GM06990 (cell line): ENCODE results near the gene CBY2.

Experiments used
- DNase-seq: peaks from one replicate; pipeline ENCODE4 v3.0.0-alpha.2; 2011; ENCODE audit not compliant: insufficient read length; ENCODE audit errors: extremely low read depth
- H3K27me3 ChIP-seq: replicated peaks from 2 replicates; pipeline ENCODE4 v1.6.0; 2011; ENCODE audit warnings: low read length; ENCODE audit not compliant: control insufficient read depth, insufficient read depth
- H3K36me3 ChIP-seq: 2 replicates; pipeline ENCODE4 v1.5.1; 2011; ENCODE audit warnings: low read length; ENCODE audit not compliant: control insufficient read depth, insufficient read depth
- H3K4me3 ChIP-seq: replicated peaks from 2 replicates; pipeline ENCODE4 v1.5.1; 2011; ENCODE audit warnings: low read depth, mild to moderate bottlenecking, control low read depth, low read length
- TF ChIP-seq, protein P1 (sequence below): IDR thresholded peaks from 2 replicates; pipeline ENCODE4 v1.5.1; 2011; ENCODE audit warnings: low read length, control low read depth, mild to moderate bottlenecking, inconsistent platforms; ENCODE audit not compliant: insufficient read depth, poor library complexity, severe bottlenecking

The CBY2 gene

GRCh38 chr13:45714170-45714569, 12.1 kb downstream of the CBY2 start:
- Histone ChIP-seq H3K4me3 (no peak overlapping the region), H3K36me3 (no peaks in the 10 kb centered on the region), H3K27me3 (no peaks in the 10 kb centered on the region)
- TF ChIP-seq, protein P1, sequence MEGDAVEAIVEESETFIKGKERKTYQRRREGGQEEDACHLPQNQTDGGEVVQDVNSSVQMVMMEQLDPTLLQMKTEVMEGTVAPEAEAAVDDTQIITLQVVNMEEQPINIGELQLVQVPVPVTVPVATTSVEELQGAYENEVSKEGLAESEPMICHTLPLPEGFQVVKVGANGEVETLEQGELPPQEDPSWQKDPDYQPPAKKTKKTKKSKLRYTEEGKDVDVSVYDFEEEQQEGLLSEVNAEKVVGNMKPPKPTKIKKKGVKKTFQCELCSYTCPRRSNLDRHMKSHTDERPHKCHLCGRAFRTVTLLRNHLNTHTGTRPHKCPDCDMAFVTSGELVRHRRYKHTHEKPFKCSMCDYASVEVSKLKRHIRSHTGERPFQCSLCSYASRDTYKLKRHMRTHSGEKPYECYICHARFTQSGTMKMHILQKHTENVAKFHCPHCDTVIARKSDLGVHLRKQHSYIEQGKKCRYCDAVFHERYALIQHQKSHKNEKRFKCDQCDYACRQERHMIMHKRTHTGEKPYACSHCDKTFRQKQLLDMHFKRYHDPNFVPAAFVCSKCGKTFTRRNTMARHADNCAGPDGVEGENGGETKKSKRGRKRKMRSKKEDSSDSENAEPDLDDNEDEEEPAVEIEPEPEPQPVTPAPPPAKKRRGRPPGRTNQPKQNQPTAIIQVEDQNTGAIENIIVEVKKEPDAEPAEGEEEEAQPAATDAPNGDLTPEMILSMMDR = no peak
- DNase-seq = no peak

GRCh38 chr13:45715351-45715750, 13.2 kb downstream of the CBY2 start:
- H3K36me3 ChIP-seq = no peaks in the 10 kb centered on the region
- DNase-seq = no peak
- H3K27me3 ChIP-seq = no peaks in the 10 kb centered on the region
- no peak overlapping the region for H3K4me3 ChIP-seq
- TF ChIP-seq, protein P1 = no peak

- H3K36me3 ChIP-seq = no peaks in the 10 kb centered on the region
- TF ChIP-seq, protein P1 = no peak
- no peaks in the 10 kb centered on the region for H3K27me3 ChIP-seq
- no peak overlapping the region for H3K4me3 ChIP-seq
- DNase-seq = no peak
Observed at GRCh38 chr13:45717349-45717748, 15.2 kb downstream of the CBY2 start.

DNA sequence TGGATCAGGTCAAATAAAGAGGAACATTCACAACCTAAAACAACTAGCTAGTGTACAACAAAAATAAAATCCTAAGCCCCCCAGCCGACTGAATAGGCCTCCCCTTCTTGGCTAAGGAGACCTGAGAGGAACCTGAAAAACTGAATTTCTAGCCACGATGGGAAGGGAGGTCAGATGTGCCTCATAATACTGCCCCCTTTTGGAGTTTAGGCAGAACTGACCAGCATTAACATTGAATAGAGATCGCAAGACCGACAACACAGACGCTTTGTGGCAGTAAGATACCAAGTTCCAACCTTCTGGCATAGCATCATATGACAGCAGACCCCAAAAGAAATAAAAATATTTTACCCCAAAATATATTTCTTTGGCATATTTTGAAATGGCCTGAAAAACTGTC, 15.9 kb downstream of the CBY2 start:
- Histone ChIP-seq H3K36me3 (no peaks in the 10 kb centered on the region), H3K27me3 (no peaks in the 10 kb centered on the region), H3K4me3 (no peak overlapping the region)
- no peak for DNase-seq
- TF ChIP-seq, protein P1 = peak; percentile 68

- no peaks in the 10 kb centered on the region for H3K36me3 ChIP-seq
- no peak overlapping the region for H3K4me3 ChIP-seq
- no peaks in the 10 kb centered on the region for H3K27me3 ChIP-seq
- no peak for DNase-seq
- TF ChIP-seq, protein P1 = no peak
Observed at GRCh38 chr13:45718992-45719391, 16.9 kb downstream of the CBY2 start.

GRCh38 chr13:45721203-45721731, 19.1 kb downstream of the CBY2 start:
- Histone ChIP-seq H3K4me3 (no peak overlapping the region), H3K36me3 (no peaks in the 10 kb centered on the region), H3K27me3 (no peaks in the 10 kb centered on the region)
- DNase-seq = no peak
- TF ChIP-seq, protein P1 = no peak
